H1 (cell line): ENCODE measurements around the gene GGTLC2.

Experiments used
- BACH1 ChIP-seq: IDR thresholded peaks from 2 replicates; pipeline ENCODE4 v1.6.1; 2012; ENCODE audit warnings: low read length, improper control_type of control experiment
- CBX5 ChIP-seq: fragments of 300-800, 300-1000 bp; sonication (generic); IDR thresholded peaks from 2 replicates; pipeline ENCODE4 v1.7.1; 2016; ENCODE audit warnings: antibody characterized with exemption, low read length, low read depth
- HDAC6 ChIP-seq: IDR thresholded peaks from one replicate; pipeline ENCODE4 v1.7.1; 2012; ENCODE audit warnings: low read depth, mild to moderate bottlenecking, inconsistent platforms, low read length, moderate library complexity
- POLR2A ChIP-seq, 2 experiments: IDR thresholded peaks; 1 replicate in 1 of 2; 2 replicates in 1 of 2; pipeline ENCODE4 v1.6.1; 2011; ENCODE audit warnings: low read depth in 2 of 2, low read length in 2 of 2, mild to moderate bottlenecking in 2 of 2; ENCODE audit errors: control extremely low read depth in 1 of 2
- POU5F1 ChIP-seq: IDR thresholded peaks from 2 replicates; pipeline ENCODE4 v1.6.1; 2011; ENCODE audit warnings: low read depth, mild to moderate bottlenecking, low read length, moderate library complexity
- SRF ChIP-seq: IDR thresholded peaks from 2 replicates; pipeline ENCODE4 v1.6.1; 2011; ENCODE audit warnings: mild to moderate bottlenecking, low read depth, low read length, moderate library complexity
- TAF1 ChIP-seq: IDR thresholded peaks from 2 replicates; pipeline ENCODE4 v1.6.1; 2011; ENCODE audit warnings: mild to moderate bottlenecking, low read depth, low read length
- TF ChIP-seq, protein P1 (sequence below): IDR thresholded peaks from 2 replicates; pipeline ENCODE4 v1.6.1; 2011; ENCODE audit warnings: low read length, improper control_type of control experiment
- TF ChIP-seq, protein P2 (sequence below), 3 experiments: IDR thresholded peaks; 1 replicate in 2 of 3; 2 replicates in 1 of 3; pipeline versions ENCODE4 v1.5.1 to v1.6.1; 2011; ENCODE audit warnings: low read length in 3 of 3, mild to moderate bottlenecking in 3 of 3, inconsistent platforms in 2 of 3, low read depth in 1 of 3, moderate library complexity in 1 of 3; ENCODE audit not compliant: insufficient read depth in 1 of 3; ENCODE audit errors: control extremely low read depth in 1 of 3
- TF ChIP-seq, protein P3 (sequence below): IDR thresholded peaks from 2 replicates; pipeline ENCODE4 v1.6.1; 2011; ENCODE audit warnings: low read depth, mild to moderate bottlenecking, low read length; ENCODE audit not compliant: insufficient read depth

DNA sequence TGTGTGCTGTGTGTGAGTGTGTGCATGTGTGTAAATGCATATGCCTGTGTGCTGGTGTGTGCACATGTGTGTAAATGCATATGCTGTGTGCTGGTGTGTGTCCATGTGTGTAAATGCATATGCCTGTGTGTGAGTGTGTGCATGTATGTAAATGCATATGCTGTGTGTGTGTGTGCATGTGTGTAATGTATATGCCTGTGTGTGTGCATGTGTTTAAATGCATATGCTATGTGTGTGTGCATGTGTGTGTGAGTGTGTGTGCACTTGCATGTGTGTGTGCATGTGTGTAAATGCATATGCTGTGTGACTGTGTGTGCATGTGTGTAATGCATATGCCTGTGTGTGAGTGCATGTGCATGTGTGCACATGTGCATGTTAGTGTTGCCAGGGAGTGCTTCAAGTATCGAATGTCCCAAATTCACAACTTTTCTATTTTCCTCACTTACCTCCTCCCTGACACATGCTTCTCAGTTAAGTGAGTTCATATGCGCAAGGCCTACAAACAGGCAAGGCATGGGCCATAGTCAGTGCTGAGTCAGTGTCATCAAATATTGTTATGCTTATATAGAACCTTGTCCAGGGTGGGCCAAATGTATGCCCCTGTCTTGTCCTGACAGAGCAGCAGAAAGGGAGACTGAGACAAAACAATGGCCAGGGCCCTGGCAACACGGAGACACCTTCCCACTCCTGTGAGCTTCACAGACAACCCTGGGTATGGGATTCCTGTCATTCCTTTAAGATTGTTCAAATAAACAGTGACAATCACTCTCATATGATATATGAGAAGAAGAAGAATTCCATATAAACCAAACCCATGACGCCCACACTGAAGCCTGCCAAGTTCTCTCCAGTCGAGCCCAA, 38.6 kb downstream of the GGTLC2 start:
- no peak for TF ChIP-seq BACH1
- no peak for TF ChIP-seq TAF1
- TF ChIP-seq CBX5, result no peak
- TF ChIP-seq, protein P1, sequence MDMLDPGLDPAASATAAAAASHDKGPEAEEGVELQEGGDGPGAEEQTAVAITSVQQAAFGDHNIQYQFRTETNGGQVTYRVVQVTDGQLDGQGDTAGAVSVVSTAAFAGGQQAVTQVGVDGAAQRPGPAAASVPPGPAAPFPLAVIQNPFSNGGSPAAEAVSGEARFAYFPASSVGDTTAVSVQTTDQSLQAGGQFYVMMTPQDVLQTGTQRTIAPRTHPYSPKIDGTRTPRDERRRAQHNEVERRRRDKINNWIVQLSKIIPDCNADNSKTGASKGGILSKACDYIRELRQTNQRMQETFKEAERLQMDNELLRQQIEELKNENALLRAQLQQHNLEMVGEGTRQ, result no peak
- TF ChIP-seq, protein P2, sequence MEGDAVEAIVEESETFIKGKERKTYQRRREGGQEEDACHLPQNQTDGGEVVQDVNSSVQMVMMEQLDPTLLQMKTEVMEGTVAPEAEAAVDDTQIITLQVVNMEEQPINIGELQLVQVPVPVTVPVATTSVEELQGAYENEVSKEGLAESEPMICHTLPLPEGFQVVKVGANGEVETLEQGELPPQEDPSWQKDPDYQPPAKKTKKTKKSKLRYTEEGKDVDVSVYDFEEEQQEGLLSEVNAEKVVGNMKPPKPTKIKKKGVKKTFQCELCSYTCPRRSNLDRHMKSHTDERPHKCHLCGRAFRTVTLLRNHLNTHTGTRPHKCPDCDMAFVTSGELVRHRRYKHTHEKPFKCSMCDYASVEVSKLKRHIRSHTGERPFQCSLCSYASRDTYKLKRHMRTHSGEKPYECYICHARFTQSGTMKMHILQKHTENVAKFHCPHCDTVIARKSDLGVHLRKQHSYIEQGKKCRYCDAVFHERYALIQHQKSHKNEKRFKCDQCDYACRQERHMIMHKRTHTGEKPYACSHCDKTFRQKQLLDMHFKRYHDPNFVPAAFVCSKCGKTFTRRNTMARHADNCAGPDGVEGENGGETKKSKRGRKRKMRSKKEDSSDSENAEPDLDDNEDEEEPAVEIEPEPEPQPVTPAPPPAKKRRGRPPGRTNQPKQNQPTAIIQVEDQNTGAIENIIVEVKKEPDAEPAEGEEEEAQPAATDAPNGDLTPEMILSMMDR (IDR thresholded peaks at IDR 0.05; ENCODE audit: control extremely low read depth in 1 of 3, insufficient read depth in 1 of 3, low read depth in 1 of 3, low read length in 3 of 3), result no peak
- no peak for TF ChIP-seq POU5F1
- no peak for TF ChIP-seq POLR2A (IDR thresholded peaks at IDR 0.05; ENCODE audit: control extremely low read depth in 1 of 2, low read depth in 2 of 2, low read length in 2 of 2)
- no peak for TF ChIP-seq SRF
- no peak for TF ChIP-seq HDAC6
- TF ChIP-seq, protein P3, sequence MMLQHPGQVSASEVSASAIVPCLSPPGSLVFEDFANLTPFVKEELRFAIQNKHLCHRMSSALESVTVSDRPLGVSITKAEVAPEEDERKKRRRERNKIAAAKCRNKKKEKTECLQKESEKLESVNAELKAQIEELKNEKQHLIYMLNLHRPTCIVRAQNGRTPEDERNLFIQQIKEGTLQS, result no peak
